ENCODE data around the gene EMC9.

GRCh38 chr14:24110523-24110922 lies 30.9 kb downstream of the EMC9 start:
- TF ChIP-seq CTCF (IDR thresholded peaks at IDR 0.05; ENCODE audit: low read depth, low read length) (no peak), POLR2A (IDR thresholded peaks at IDR 0.05; ENCODE audit: extremely low read depth, insufficient read length) (no peak)

Measured in NB4 (cell line).